K562 (cell line): Measurements from ENCODE around the gene THAP11. TPM values are rescaled to one million over a fixed set of nuclear protein-coding genes. Genes with fewer than 3 reads are reported as not detected.

ENCODE experiments used
- ATAC-seq: fragments of 200-7000 bp; cut with Tn5 transposase; 3 replicates; pipeline ENCODE4 v1.9.1; 2020; ENCODE audit warnings: moderate library complexity
- BruUV-seq: library from RNA; stranded (reverse); fragments of 400-500 nt; replicated peaks from 2 replicates; lab custom pipeline; 2021; lab: Mats Ljungman, UMichigan
- CTCF ChIA-PET: fragments of 300-600 bp; formaldehyde crosslinking; extraction: SDS; loops from one replicate; lab custom pipeline; 2021; ENCODE audit warnings: low intra/inter-chr PET ratio; lab: Yijun Ruan, JAX
- POLR2A ChIA-PET: fragments of 300-600, 350-650 bp; sonication (Branson Sonifier 250); formaldehyde crosslinking; extraction: SDS; loops from one replicate; lab custom pipeline; 2021; ENCODE audit warnings: antibody characterized with exemption, inconsistent platforms; lab: Yijun Ruan, JAX
- DNase-seq, 4 experiments: peaks; one replicate each; pipeline versions ENCODE4 v3.0.0 to v3.0.0-alpha.2; 2011 to 2018; ENCODE audit warnings: low spot score in 3 of 4, mixed read lengths in 3 of 4; ENCODE audit errors: extremely low read depth in 1 of 4
- FAIRE-seq: peaks from 2 replicates; lab custom pipeline; 2011; peaks lifted over from hg19 to GRCh38; lab: Jason Lieb, UNC
- H2AFZ ChIP-seq: 2 replicates; pipeline ENCODE4 v1.6.0; 2011; ENCODE audit warnings: low read depth, low read length, control low read depth, inconsistent platforms
- H3K27ac ChIP-seq: fragments of 200-600 bp; 3 replicates; pipeline ENCODE4 v1.8.0; 2011; ENCODE audit warnings: low read depth, mild to moderate bottlenecking, control low read depth, inconsistent platforms, low read length, moderate library complexity, mixed read lengths; ENCODE audit errors: extremely low read depth
- H3K27me3 ChIP-seq, 2 experiments: fragments of 300-600 bp in 1 of 2; 2 replicates in 1 of 2; 3 replicates in 1 of 2; pipeline versions ENCODE4 v1.6.0 to v1.8.0; 2011; ENCODE audit warnings: inconsistent platforms in 2 of 2, low read length in 2 of 2, mild to moderate bottlenecking in 1 of 2, mixed read lengths in 1 of 2, moderate library complexity in 1 of 2; ENCODE audit not compliant: control insufficient read depth in 2 of 2, insufficient read depth in 2 of 2
- H3K36me3 ChIP-seq: fragments of 300-600 bp; 3 replicates; pipeline ENCODE4 v1.8.0; 2011; ENCODE audit warnings: mild to moderate bottlenecking, low read length, inconsistent platforms; ENCODE audit not compliant: control insufficient read depth, insufficient read depth
- H3K4me1 ChIP-seq, 2 experiments: fragments of 200-600 bp in 1 of 2; replicated peaks in 1 of 2; 2 replicates in 1 of 2; 3 replicates in 1 of 2; pipeline versions ENCODE4 v1.5.1 to v1.8.0; 2011; ENCODE audit warnings: inconsistent platforms in 2 of 2, low read length in 2 of 2, mild to moderate bottlenecking in 1 of 2, mixed read lengths in 1 of 2, moderate library complexity in 1 of 2; ENCODE audit not compliant: control insufficient read depth in 2 of 2, insufficient read depth in 2 of 2
- H3K4me2 ChIP-seq: 2 replicates; pipeline ENCODE4 v1.6.1; 2011; ENCODE audit warnings: low read length, control low read depth, inconsistent platforms, mixed read lengths; ENCODE audit not compliant: insufficient read depth
- H3K4me3 ChIP-seq: fragments of 200-600 bp; sonication (generic), shearing (Covaris generic); 2 replicates; pipeline ENCODE4 v1.5.1; 2016; ENCODE audit warnings: control low read depth, inconsistent platforms
- H3K79me2 ChIP-seq: fragments of 200-600 bp; 3 replicates; pipeline ENCODE4 v1.8.0; 2011; ENCODE audit warnings: low read length, inconsistent platforms; ENCODE audit not compliant: control insufficient read depth, insufficient read depth
- H3K9ac ChIP-seq, 2 experiments: 2 replicates each; pipeline versions ENCODE4 v1.6.0 to v1.6.1; 2011; ENCODE audit warnings: low read depth in 2 of 2, low read length in 2 of 2, control low read depth in 1 of 2, inconsistent platforms in 1 of 2, mild to moderate bottlenecking in 1 of 2, mixed read lengths in 1 of 2; ENCODE audit not compliant: insufficient read depth in 1 of 2
- H3K9me1 ChIP-seq: one replicate; pipeline ENCODE4 v1.6.0; 2011; ENCODE audit warnings: inconsistent platforms, mild to moderate bottlenecking, low read length, moderate library complexity; ENCODE audit not compliant: control insufficient read depth, insufficient read depth
- H3K9me3 ChIP-seq: replicated peaks from 2 replicates; pipeline ENCODE4 v1.5.1; 2011; ENCODE audit warnings: low read depth, low read length, inconsistent platforms; ENCODE audit not compliant: control insufficient read depth, insufficient read depth
- H4K20me1 ChIP-seq: replicated peaks from 2 replicates; pipeline ENCODE4 v1.6.1; 2011; ENCODE audit warnings: low read length, inconsistent platforms, mixed read lengths; ENCODE audit not compliant: control insufficient read depth, insufficient read depth
- CC2D1A ChIP-seq: fragments of 450-650 bp; IDR thresholded peaks from 2 replicates; pipeline ENCODE4 v1.6.1; 2017; ENCODE audit warnings: mild to moderate bottlenecking
- CTCF ChIP-seq, 3 experiments: IDR thresholded peaks in 2 of 3; conservative IDR thresholded peaks in 1 of 3; 2 replicates each; pipeline ENCODE4 v1.5.1; 2011 to 2012; ENCODE audit warnings: low read length in 3 of 3, mild to moderate bottlenecking in 3 of 3, control low read depth in 2 of 3, improper control_type of control experiment in 1 of 3, inconsistent platforms in 1 of 3, low read depth in 1 of 3, mixed read lengths in 1 of 3, moderate library complexity in 1 of 3; ENCODE audit not compliant: insufficient read depth in 2 of 3
- DMBX1 ChIP-seq: fragments of 250-450 bp; sonication (Bioruptor Pico); IDR thresholded peaks from 2 replicates; pipeline ENCODE4 v1.8.0; 2022; ENCODE audit warnings: inconsistent platforms, mild to moderate bottlenecking, moderate library complexity, borderline replicate concordance
- HDAC2 ChIP-seq: fragments of 450-650 bp; IDR thresholded peaks from 2 replicates; pipeline ENCODE4 v1.6.1; 2016; ENCODE audit warnings: mild to moderate bottlenecking
- KLF16 ChIP-seq: IDR thresholded peaks from 2 replicates; pipeline ENCODE4 v1.6.1; 2016; ENCODE audit warnings: antibody characterized with exemption
- MCM2 ChIP-seq: fragments of 450-650 bp; IDR thresholded peaks from 2 replicates; pipeline ENCODE4 v1.6.1; 2017; ENCODE audit warnings: low read depth, mild to moderate bottlenecking
- RAD21 ChIP-seq, 2 experiments: fragments of 250-450 bp in 1 of 2; fragments of 450-650 bp in 1 of 2; sonication (Bioruptor Pico) in 1 of 2; formaldehyde crosslinking in 1 of 2; IDR thresholded peaks in 1 of 2; conservative IDR thresholded peaks in 1 of 2; 2 replicates each; pipeline versions ENCODE4 v1.4.0 to v1.8.0; 2020 to 2022; ENCODE audit warnings: mild to moderate bottlenecking in 2 of 2, moderate library complexity in 1 of 2
- SMC3 ChIP-seq: conservative IDR thresholded peaks from 2 replicates; pipeline ENCODE4 v1.6.1; 2011; ENCODE audit warnings: low read depth, low read length, improper control_type of control experiment; ENCODE audit not compliant: insufficient read depth
- TFAP4 ChIP-seq: sonication (generic); formaldehyde crosslinking; IDR thresholded peaks from 2 replicates; pipeline ENCODE4 v1.8.0; 2022; ENCODE audit warnings: missing genetic modification reagents, mild to moderate bottlenecking, moderate library complexity, borderline replicate concordance
- XRCC5 ChIP-seq: fragments of 200-400 bp; formaldehyde crosslinking; IDR thresholded peaks from 2 replicates; pipeline ENCODE4 v1.6.1; 2017; ENCODE audit warnings: low read depth, mild to moderate bottlenecking, low read length
- ZNF277 ChIP-seq: fragments of 250-450 bp; sonication (Bioruptor Pico); IDR thresholded peaks from 2 replicates; pipeline ENCODE4 v1.8.0; 2022; ENCODE audit warnings: inconsistent platforms, mild to moderate bottlenecking, moderate library complexity, borderline replicate concordance
- WGBS: fragments of 100-300 bp; shearing (Covaris generic); methylation state at CpG from one replicate; pipeline ENCODE4 v1.1.6; 2016; ENCODE audit warnings: low coverage, mixed read lengths; ENCODE audit not compliant: insufficient coverage; ENCODE audit errors: missing lambda C conversion rate; 5-methylcytosine and 5-hydroxymethylcytosine counted together
- in situ Hi-C: fragments of 300-500 bp; cut with MboI; formaldehyde crosslinking; loops from 4 replicates; pipeline ENCODE4 v1.15.0; 2018; ENCODE audit warnings: inconsistent platforms, mixed read lengths
- intact Hi-C: fragments of 100-400 bp; cut with micrococcal nuclease; formaldehyde crosslinking; loops from 2 replicates; pipeline ENCODE4 v1.14.2; 2022
- polyA plus RNA-seq, 8 experiments: library from polyadenylated mRNA; depleted of rRNA in 4 of 8; stranded (reverse) in 5 of 8; unstranded in 3 of 8; fragments of >200 nt; fragmentation: Nextera tagmentation in 2 of 8; fragmentation: Illumina TruSeq in 1 of 8; extraction: Ambion mirVana in 2 of 8; extraction: Trizol in 1 of 8; gene quantifications; 2 replicates each; pipeline versions ENCODE4 v1.2.1 to v1.2.3, GENCODE V29; 2011 to 2014; ENCODE audit warnings: inconsistent platforms in 1 of 8, missing spikeins in 1 of 8
- total RNA-seq, 7 experiments: library from RNA; depleted of rRNA in 6 of 7; stranded (reverse); fragments of >200 nt in 6 of 7; fragmentation: Illumina TruSeq in 2 of 7; extraction: Trizol in 2 of 7; gene quantifications; 2 replicates each; pipeline versions ENCODE4 v1.2.1 to v1.2.3, GENCODE V29; 2011 to 2021; ENCODE audit warnings: low replicate concordance in 1 of 7

THAP11 gene
- total and polyA plus RNA-seq, 9 of the 15 experiments (the other 6 are each of a cell fraction or from before 2014, with no cell fraction given) = 2.4 to 31.6 (median 21.4) TPM

GRCh38 chr16:67883872-67884261 is 41.7 kb downstream of the THAP11 start:
- Histone ChIP-seq H3K9me3 (no peaks in the 10 kb centered on the region), H4K20me1 (peaks cover 19% of the 10 kb centered on the region), H3K79me2 (no peaks in the 10 kb centered on the region), H2AFZ (no peak overlapping the region), H3K27me3 (no peaks in the 10 kb centered on the region), H3K27ac (no peak overlapping the region), H3K4me1 (peaks cover 6 to 40% of the 10 kb centered on the region in 2 experiments; a peak in 4 of 5 replicates), H3K36me3 (peaks cover 63% of the 10 kb centered on the region; the same call in 2 of the 3 replicates), H3K9ac (no peak overlapping the region; a peak in 1 of 4 replicates), H3K4me3 (no peak overlapping the region), H3K9me1 (no peaks in the 10 kb centered on the region), H3K4me2 (no peak overlapping the region)
- CTCF ChIA-PET = interaction anchor here (0.6 to 4.0 kb wide), 6 partner anchors 34 to 156 kb away, joined by 3 to 35 read pairs (median 4); no protein-coding TSS in a partner anchor
- in situ Hi-C loops (no loop called here), intact Hi-C loops (loop anchor here (1.0 to 10.0 kb wide), 2 partner anchors 44 to 161 kb away; no protein-coding TSS in a partner anchor)
- WGBS = 59% methylated on average over 11 of the region's 11 CpGs
- no TSS peak for BruUV-seq
- FAIRE-seq (peak; percentile 67), ATAC-seq (peak; percentile 69), DNase-seq (peak; percentile 62 to 77 (median 74))
- POLR2A ChIA-PET = interaction anchor here (0.7 to 4.1 kb wide), 9 partner anchors 10 to 404 kb away, joined by 3 to 15 read pairs (median 3); partner anchors contain the start of gene EDC4
- TF ChIP-seq XRCC5 (0 out of 2 replicates have a peak, but pooled peaks have one; percentile 32), RAD21 (CRISPR knock-in tag; conservative IDR thresholded peaks at IDR 0.05 in 1 of 2, IDR thresholded peaks at IDR 0.05 in 1 of 2) (peak; percentile 76 to 79), HDAC2 (no peak), DMBX1 (no peak), ZNF277 (no peak), SMC3 (peak; percentile 77), CTCF (IDR thresholded peaks at IDR 0.05 in 2 of 3, conservative IDR thresholded peaks at IDR 0.05 in 1 of 3; ENCODE audit: insufficient read depth in 2 of 3, low read depth in 1 of 3, low read length in 3 of 3) (peak; percentile 81 to 83 (median 81)), KLF16 (0 out of 2 replicates have a peak, but pooled peaks have one; percentile 17), TFAP4 (CRISPR knock-in tag) (peak; percentile 24; the same call in 1 of the 2 replicates), MCM2 (no peak), CC2D1A (peak; percentile 38; the same call in 1 of the 2 replicates)
